Vagina (tissue), 2 donors: ENCODE results near the gene BRINP1. TPM values are rescaled to one million over a fixed set of nuclear protein-coding genes. Genes with fewer than 3 reads are reported as not detected.

Experiments used
- DNase-seq, 2 donors: peaks; one replicate each; pipeline ENCODE4 v3.0.0-alpha.2; 2017; ENCODE audit errors: extremely low spot score in 2 of 2
- H3K27ac ChIP-seq: fragments of 200-600 bp; sonication (generic); one replicate; pipeline ENCODE4 v1.5.1; 2019
- H3K27me3 ChIP-seq: fragments of 200-600 bp; sonication (generic); one replicate; pipeline ENCODE4 v1.5.1; 2019
- H3K36me3 ChIP-seq, 2 donors: fragments of 200-600 bp; sonication (generic); one replicate each; pipeline ENCODE4 v1.5.1; 2017 to 2019
- H3K4me1 ChIP-seq: fragments of 200-600 bp; sonication (generic); one replicate; pipeline ENCODE4 v1.5.1; 2019
- H3K4me3 ChIP-seq, 2 donors: fragments of 200-600 bp; sonication (generic); 1 replicate in 1 of 2; 2 replicates in 1 of 2; pipeline ENCODE4 v1.5.1; 2016 to 2019
- H3K9me3 ChIP-seq: fragments of 200-600 bp; sonication (generic); one replicate; pipeline ENCODE4 v1.5.1; 2019
- POLR2A ChIP-seq, 2 donors: fragments of 450-650 bp; IDR thresholded peaks; one replicate each; pipeline ENCODE4 v1.6.1; 2017; ENCODE audit warnings: antibody characterized with exemption in 2 of 2, mild to moderate bottlenecking in 2 of 2, moderate library complexity in 2 of 2
- POLR2AphosphoS5 ChIP-seq, 2 donors: sonication (generic); formaldehyde crosslinking; IDR thresholded peaks; one replicate each; pipeline ENCODE4 v1.9.0; 2017; ENCODE audit warnings: antibody characterized with exemption in 2 of 2, mild to moderate bottlenecking in 2 of 2, low read depth in 1 of 2; ENCODE audit not compliant: insufficient read depth in 1 of 2
- intact Hi-C: fragments of 100-400 bp; cut with DNase I; formaldehyde crosslinking; loops from one replicate; pipeline ENCODE4 v1.15.1; 2023
- total RNA-seq: library from RNA; depleted of rRNA; stranded (reverse); fragments of >200 nt; gene quantifications from one replicate; pipeline ENCODE4 v1.2.3, GENCODE V29; 2016
- TF ChIP-seq, protein P1 (sequence below), 3 experiments: fragments of 450-650 bp in 2 of 3; fragments of 200-600 bp in 1 of 3; sonication (generic) in 1 of 3; IDR thresholded peaks; one replicate each; pipeline ENCODE4 v1.5.1; 2017 to 2019; ENCODE audit warnings: antibody characterized with exemption in 3 of 3, mild to moderate bottlenecking in 2 of 3, moderate library complexity in 2 of 3

The BRINP1 gene
- total RNA-seq, 1 donor from 2014 or later, result 0.49 TPM

DNA sequence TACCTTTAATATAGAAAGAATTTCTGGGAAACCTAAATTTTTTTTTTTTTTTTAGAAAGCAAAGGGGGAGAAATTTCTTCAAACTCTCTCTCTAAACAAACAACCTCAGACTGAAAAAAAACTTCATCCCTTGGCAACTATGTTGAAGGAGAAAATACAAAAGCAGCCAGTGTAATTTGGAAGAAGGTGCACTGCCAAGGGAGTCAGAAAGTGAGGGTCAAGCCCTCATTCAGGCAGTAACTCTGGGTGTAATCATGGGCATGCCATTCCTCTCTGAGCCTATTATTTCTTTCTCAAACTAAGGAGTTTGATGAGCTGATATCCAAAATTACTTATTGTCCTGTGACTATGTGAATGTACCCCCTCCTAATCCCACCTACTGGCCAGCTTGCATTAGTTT, 203.1 kb downstream of the BRINP1 start:
- Histone ChIP-seq H3K27me3 (no peaks in the 10 kb centered on the region), H3K27ac (no peak overlapping the region), H3K4me3 (no peak overlapping the region), H3K36me3 (no peaks in the 10 kb centered on the region), H3K9me3 (no peaks in the 10 kb centered on the region), H3K4me1 (no peaks in the 10 kb centered on the region)
- intact Hi-C loops, result no loop called here
- DNase-seq, result no peak
- no peak for TF ChIP-seq POLR2A (IDR thresholded peaks at IDR 0.05)
- TF ChIP-seq, protein P1, sequence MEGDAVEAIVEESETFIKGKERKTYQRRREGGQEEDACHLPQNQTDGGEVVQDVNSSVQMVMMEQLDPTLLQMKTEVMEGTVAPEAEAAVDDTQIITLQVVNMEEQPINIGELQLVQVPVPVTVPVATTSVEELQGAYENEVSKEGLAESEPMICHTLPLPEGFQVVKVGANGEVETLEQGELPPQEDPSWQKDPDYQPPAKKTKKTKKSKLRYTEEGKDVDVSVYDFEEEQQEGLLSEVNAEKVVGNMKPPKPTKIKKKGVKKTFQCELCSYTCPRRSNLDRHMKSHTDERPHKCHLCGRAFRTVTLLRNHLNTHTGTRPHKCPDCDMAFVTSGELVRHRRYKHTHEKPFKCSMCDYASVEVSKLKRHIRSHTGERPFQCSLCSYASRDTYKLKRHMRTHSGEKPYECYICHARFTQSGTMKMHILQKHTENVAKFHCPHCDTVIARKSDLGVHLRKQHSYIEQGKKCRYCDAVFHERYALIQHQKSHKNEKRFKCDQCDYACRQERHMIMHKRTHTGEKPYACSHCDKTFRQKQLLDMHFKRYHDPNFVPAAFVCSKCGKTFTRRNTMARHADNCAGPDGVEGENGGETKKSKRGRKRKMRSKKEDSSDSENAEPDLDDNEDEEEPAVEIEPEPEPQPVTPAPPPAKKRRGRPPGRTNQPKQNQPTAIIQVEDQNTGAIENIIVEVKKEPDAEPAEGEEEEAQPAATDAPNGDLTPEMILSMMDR (IDR thresholded peaks at IDR 0.05), result no peak
- no peak for TF ChIP-seq POLR2AphosphoS5 (IDR thresholded peaks at IDR 0.05; ENCODE audit: insufficient read depth in 1 of 2, low read depth in 1 of 2)

DNA sequence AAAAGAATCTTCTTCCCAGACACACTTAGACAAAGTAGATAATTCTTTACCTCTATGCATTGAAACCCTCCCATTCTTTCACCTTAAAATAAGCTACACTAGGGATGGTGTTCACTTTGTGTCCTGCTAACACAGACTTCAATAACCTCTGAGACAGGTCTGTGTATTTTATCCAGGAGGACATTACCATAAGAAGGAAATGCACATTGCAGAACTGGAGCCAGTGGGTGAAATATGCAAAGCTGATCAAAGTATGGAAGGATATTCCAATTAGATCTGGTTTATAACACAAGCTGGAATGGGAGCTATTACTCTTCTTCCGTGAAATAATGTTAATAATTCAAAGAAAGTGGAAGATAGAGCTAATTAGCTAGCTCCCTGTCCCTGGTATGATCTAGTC, 204.1 kb downstream of the BRINP1 start:
- TF ChIP-seq POLR2AphosphoS5 (IDR thresholded peaks at IDR 0.05; ENCODE audit: insufficient read depth in 1 of 2, low read depth in 1 of 2) (no peak), POLR2A (IDR thresholded peaks at IDR 0.05) (no peak)
- TF ChIP-seq, protein P1 (IDR thresholded peaks at IDR 0.05), result no peak
- Histone ChIP-seq H3K9me3 (no peaks in the 10 kb centered on the region), H3K36me3 (no peaks in the 10 kb centered on the region), H3K27me3 (no peaks in the 10 kb centered on the region), H3K4me3 (no peak overlapping the region), H3K27ac (no peak overlapping the region), H3K4me1 (no peaks in the 10 kb centered on the region)
- intact Hi-C loops, result no loop called here
- DNase-seq, result no peak

DNA sequence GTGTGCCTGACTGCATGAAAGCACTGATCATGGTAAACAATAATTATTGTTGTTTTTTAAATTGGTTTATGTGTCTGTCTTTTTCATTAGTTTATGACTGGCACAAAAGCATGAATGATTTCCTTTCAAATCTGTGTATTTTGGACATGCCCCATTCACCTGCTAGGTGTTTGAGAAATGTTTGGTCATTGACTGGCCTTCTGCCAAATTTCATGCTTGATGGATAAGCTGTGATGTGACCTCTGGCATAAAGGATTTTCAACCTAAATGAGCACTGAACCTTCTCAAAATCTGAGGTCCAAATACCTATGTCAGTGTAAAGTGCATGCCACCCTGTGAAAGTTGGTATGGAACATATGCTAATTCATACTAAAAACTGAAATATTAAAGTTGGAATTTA, 204.5 kb downstream of the BRINP1 start:
- Histone ChIP-seq H3K27me3 (no peaks in the 10 kb centered on the region), H3K36me3 (no peaks in the 10 kb centered on the region), H3K4me3 (no peak overlapping the region), H3K9me3 (no peaks in the 10 kb centered on the region), H3K4me1 (no peaks in the 10 kb centered on the region), H3K27ac (no peak overlapping the region)
- no peak for TF ChIP-seq POLR2A (IDR thresholded peaks at IDR 0.05)
- no peak for TF ChIP-seq POLR2AphosphoS5 (IDR thresholded peaks at IDR 0.05; ENCODE audit: insufficient read depth in 1 of 2, low read depth in 1 of 2)
- TF ChIP-seq, protein P1 (IDR thresholded peaks at IDR 0.05), result no peak
- intact Hi-C loops, result no loop called here
- no peak for DNase-seq

DNA sequence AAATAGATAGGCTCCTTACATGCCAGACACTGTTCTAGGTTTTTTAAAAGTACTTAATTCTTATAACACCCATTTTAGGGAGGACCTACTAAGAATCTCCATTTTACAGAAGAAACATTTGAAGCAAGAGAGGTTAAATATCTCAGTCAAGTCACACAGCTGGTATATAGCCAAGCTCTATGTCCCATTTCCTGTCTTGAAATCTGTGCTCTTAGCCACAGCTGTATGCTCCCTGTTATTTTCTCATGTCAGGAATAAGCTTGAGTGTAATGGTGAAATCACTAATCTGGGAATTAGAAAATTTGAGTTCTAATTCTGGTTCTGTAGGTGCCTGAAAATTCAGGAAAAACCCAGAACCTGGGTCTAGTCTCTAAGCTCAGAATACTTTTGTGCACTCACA, 208.7 kb downstream of the BRINP1 start:
- TF ChIP-seq POLR2AphosphoS5 (IDR thresholded peaks at IDR 0.05; ENCODE audit: insufficient read depth in 1 of 2, low read depth in 1 of 2) (no peak), POLR2A (IDR thresholded peaks at IDR 0.05) (no peak)
- TF ChIP-seq, protein P1 (IDR thresholded peaks at IDR 0.05), result no peak

DNA sequence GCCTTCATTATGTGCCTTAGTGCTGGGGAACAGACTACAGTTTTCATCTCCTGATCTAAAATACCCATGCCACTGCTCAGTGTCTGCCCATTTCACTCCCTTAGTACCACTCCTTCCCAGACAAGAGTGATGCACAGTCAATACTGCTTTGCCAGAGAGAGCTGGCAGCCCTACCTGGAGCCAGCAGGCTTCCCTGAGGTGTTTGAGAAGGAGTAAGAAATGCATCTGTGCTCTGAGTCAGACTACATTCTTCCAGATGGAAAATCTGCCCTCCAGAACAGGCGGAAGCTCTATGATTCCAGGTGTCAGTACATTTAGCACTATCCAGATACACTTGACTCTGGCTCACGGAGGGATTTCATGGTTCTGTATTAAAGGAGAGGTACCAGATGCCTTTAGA, 209.8 kb downstream of the BRINP1 start:
- intact Hi-C loops, result no loop called here
- no peak for DNase-seq
- H3K27ac ChIP-seq, result no peak overlapping the region

More for the DNA sequence above, 208.7 kb downstream of the BRINP1 start:
- no peak for DNase-seq
- Histone ChIP-seq H3K36me3 (no peaks in the 10 kb centered on the region), H3K9me3 (no peaks in the 10 kb centered on the region), H3K27me3 (no peaks in the 10 kb centered on the region), H3K27ac (no peak overlapping the region), H3K4me1 (no peaks in the 10 kb centered on the region), H3K4me3 (no peak overlapping the region)
- intact Hi-C loops, result no loop called here

More for the DNA sequence above, 209.8 kb downstream of the BRINP1 start:
- TF ChIP-seq POLR2AphosphoS5 (IDR thresholded peaks at IDR 0.05; ENCODE audit: insufficient read depth in 1 of 2, low read depth in 1 of 2) (no peak), POLR2A (IDR thresholded peaks at IDR 0.05) (no peak)
- TF ChIP-seq, protein P1 (IDR thresholded peaks at IDR 0.05), result no peak
- Histone ChIP-seq H3K4me1 (no peaks in the 10 kb centered on the region), H3K9me3 (no peaks in the 10 kb centered on the region), H3K4me3 (no peak overlapping the region), H3K36me3 (no peaks in the 10 kb centered on the region), H3K27me3 (no peaks in the 10 kb centered on the region)
